ENCODE measurements around the gene TIMM50.
A peak's percentile ranks its signal among the peaks of the same experiment; 100 is the strongest.

Gene TIMM50

GRCh38 chr19:39500543-39500942 is 19.9 kb downstream of the TIMM50 start:
- in situ Hi-C loops (cut with HindIII; ENCODE audit: low sequenced_read_pairs): no loop called here
- DNase-seq (ENCODE audit: low read depth, low spot score): no peak
- TF ChIP-seq CTCF (IDR thresholded peaks at IDR 0.05; ENCODE audit: low read depth, low read length): no peak
- no peak overlapping the region for H3K4me3 ChIP-seq (ENCODE audit: low read depth, low read length)

- TF ChIP-seq CTCF (IDR thresholded peaks at IDR 0.05; ENCODE audit: low read depth, low read length): no peak
- no peak for DNase-seq (ENCODE audit: low read depth, low spot score)
- in situ Hi-C loops (cut with HindIII; ENCODE audit: low sequenced_read_pairs): no loop called here
- H3K4me3 ChIP-seq (ENCODE audit: low read depth, low read length): no peak overlapping the region
Observed at GRCh38 chr19:39501340-39501739, 20.7 kb downstream of the TIMM50 start.

GRCh38 chr19:39502640-39503417 is 22.2 kb downstream of the TIMM50 start:
- no peak overlapping the region for H3K4me3 ChIP-seq (ENCODE audit: low read depth, low read length)
- in situ Hi-C loops (cut with HindIII; ENCODE audit: low sequenced_read_pairs): no loop called here
- peak; percentile 55 for DNase-seq (ENCODE audit: low read depth, low spot score)
- TF ChIP-seq CTCF (IDR thresholded peaks at IDR 0.05; ENCODE audit: low read depth, low read length): peak; percentile 54

GRCh38 chr19:39506598-39506943 is 25.9 kb downstream of the TIMM50 start:
- in situ Hi-C loops (cut with HindIII; ENCODE audit: low sequenced_read_pairs): no loop called here
- H3K4me3 ChIP-seq (ENCODE audit: low read depth, low read length): peak overlapping the region; percentile 12
- DNase-seq (ENCODE audit: low read depth, low spot score): no peak
- TF ChIP-seq CTCF (IDR thresholded peaks at IDR 0.05; ENCODE audit: low read depth, low read length): no peak

- TF ChIP-seq CTCF (IDR thresholded peaks at IDR 0.05; ENCODE audit: low read depth, low read length): no peak
- peak overlapping the region; percentile 50 for H3K4me3 ChIP-seq (ENCODE audit: low read depth, low read length)
- in situ Hi-C loops (cut with HindIII; ENCODE audit: low sequenced_read_pairs): no loop called here
- peak; percentile 68 for DNase-seq (ENCODE audit: low read depth, low spot score)
Observed at GRCh38 chr19:39506944-39507714, 26.5 kb downstream of the TIMM50 start.

- DNase-seq (ENCODE audit: low read depth, low spot score): no peak
- in situ Hi-C loops (cut with HindIII; ENCODE audit: low sequenced_read_pairs): no loop called here
- H3K4me3 ChIP-seq (ENCODE audit: low read depth, low read length): peak overlapping the region; percentile 50
- no peak for TF ChIP-seq CTCF (IDR thresholded peaks at IDR 0.05; ENCODE audit: low read depth, low read length)
Observed at GRCh38 chr19:39507715-39508364, 27.2 kb downstream of the TIMM50 start.

All from astrocyte of the spinal cord (primary cell).